HEK293 (cell line): ENCODE results near the gene OR7G2.

Experiments used
- ATF2 ChIP-seq: fragments of 450-650 bp; formaldehyde crosslinking; IDR thresholded peaks from 2 replicates; pipeline ENCODE4 v1.5.1; 2016; ENCODE audit warnings: missing biosample characterization, missing genetic modification characterization, low read depth
- CTCF ChIP-seq: fragments of 450-650 bp; formaldehyde crosslinking; IDR thresholded peaks from 2 replicates; pipeline ENCODE4 v1.5.1; 2016; ENCODE audit warnings: missing biosample characterization, missing genetic modification characterization
- PRDM2 ChIP-seq: fragments of 450-650 bp; formaldehyde crosslinking; IDR thresholded peaks from 2 replicates; pipeline ENCODE4 v1.5.1; 2016; ENCODE audit warnings: missing biosample characterization, missing genetic modification characterization, borderline replicate concordance
- SP2 ChIP-seq: fragments of 450-650 bp; formaldehyde crosslinking; IDR thresholded peaks from 2 replicates; pipeline ENCODE4 v1.5.1; 2016; ENCODE audit warnings: missing biosample characterization, missing genetic modification characterization
- ZBTB10 ChIP-seq: fragments of 450-650 bp; formaldehyde crosslinking; IDR thresholded peaks from 2 replicates; pipeline ENCODE4 v1.5.1; 2016; ENCODE audit warnings: missing biosample characterization, missing genetic modification characterization
- ZFP3 ChIP-seq: fragments of 450-650 bp; formaldehyde crosslinking; IDR thresholded peaks from 2 replicates; pipeline ENCODE4 v1.5.1; 2016; ENCODE audit warnings: low read depth, missing biosample characterization, missing genetic modification characterization
- ZNF138 ChIP-seq: fragments of 450-650 bp; formaldehyde crosslinking; IDR thresholded peaks from 2 replicates; pipeline ENCODE4 v1.5.1; 2016; ENCODE audit warnings: missing biosample characterization, missing genetic modification characterization, borderline replicate concordance
- ZNF239 ChIP-seq: fragments of 450-650 bp; formaldehyde crosslinking; IDR thresholded peaks from 2 replicates; pipeline ENCODE4 v1.5.1; 2016; ENCODE audit warnings: missing biosample characterization, missing genetic modification characterization
- ZNF274 ChIP-seq, 2 experiments: fragments of 200-500 bp in 1 of 2; fragments of 450-650 bp in 1 of 2; sonication (Bioruptor generic) in 1 of 2; formaldehyde crosslinking in 1 of 2; IDR thresholded peaks; 2 replicates each; pipeline versions ENCODE4 v1.5.1 to v1.6.1; 2014 to 2016; ENCODE audit warnings: borderline replicate concordance in 1 of 2, inconsistent platforms in 1 of 2, low read length in 1 of 2, missing biosample characterization in 1 of 2, missing genetic modification characterization in 1 of 2
- ZNF514 ChIP-seq: fragments of 450-650 bp; formaldehyde crosslinking; IDR thresholded peaks from 2 replicates; pipeline ENCODE4 v1.5.1; 2016; ENCODE audit warnings: missing biosample characterization, missing genetic modification characterization
- ZNF518A ChIP-seq: fragments of 450-650 bp; formaldehyde crosslinking; conservative IDR thresholded peaks from 2 replicates; pipeline ENCODE4 v1.5.1; 2016; ENCODE audit warnings: low read depth, missing biosample characterization, missing genetic modification characterization
- ZNF654 ChIP-seq: fragments of 450-650 bp; formaldehyde crosslinking; IDR thresholded peaks from 2 replicates; pipeline ENCODE4 v1.5.1; 2016; ENCODE audit warnings: low read depth, missing biosample characterization, missing genetic modification characterization

GRCh38 chr19:9155591-9155990 is 48.3 kb upstream of the OR7G2 start:
- TF ChIP-seq CTCF (tag by site-specific recombination) (no peak), SP2 (no peak), ZNF138 (tag by site-specific recombination) (no peak), PRDM2 (no peak), ZNF274 (IDR thresholded peaks at IDR 0.05; ENCODE audit: low read length) (no peak), ZNF274 (tag by site-specific recombination; IDR thresholded peaks at IDR 0.05; ENCODE audit: borderline replicate concordance) (no peak), ZBTB10 (tag by site-specific recombination) (no peak), ZNF514 (tag by site-specific recombination) (no peak), ZNF518A (tag by site-specific recombination) (no peak), ZNF239 (tag by site-specific recombination) (no peak), ZFP3 (tag by site-specific recombination) (no peak), ZNF654 (no peak), ATF2 (tag by site-specific recombination) (no peak)
